T-helper 2 cell (primary cell): ENCODE measurements around the gene IL9R.
"Not testable (repeated sequence)": the region's sequence is repeated elsewhere in the genome, so short reads cannot be mapped to it uniquely, and the experiment has no call there.

Source experiments
- DNase-seq, 5 experiments: peaks; one replicate each; pipeline versions ENCODE4 v3.0.0 to v3.0.0-alpha.2; 2012 to 2022
- total RNA-seq, 2 donors: gene quantifications; one replicate each; lab custom pipeline; 2026; lab: John Stamatoyannopoulos, UW

IL9R gene
- total RNA-seq: 3.4 to 6.8 reads per million in 2 donors

GRCh38 chrX:155997436-155997835, at the start of gene IL9R:
TSS of gene IL9R (plus strand) at chrX:155997696. CDS start at chrX:155997760, 64 bp downstream.
- peak in 4 of 5 experiments; percentile 31 to 96 (median 44) for DNase-seq

GRCh38 chrX:155949098-155949497, 48.4 kb upstream of the IL9R start:
- DNase-seq: no peak

GRCh38 chrX:155951237-155951789, 46.2 kb upstream of the IL9R start:
- DNase-seq: no peak

- no peak for DNase-seq
Measured at GRCh38 chrX:155953055-155953454, 44.4 kb upstream of the IL9R start.

- DNase-seq: no peak
Measured at GRCh38 chrX:155954793-155955192, 42.7 kb upstream of the IL9R start.

GRCh38 chrX:155956099-155956498, 41.4 kb upstream of the IL9R start:
- no peak for DNase-seq

GRCh38 chrX:155956649-155957048, 40.8 kb upstream of the IL9R start:
- no peak for DNase-seq

- no peak for DNase-seq
Measured at GRCh38 chrX:155957843-155958242, 39.7 kb upstream of the IL9R start.

- DNase-seq: no peak
Measured at GRCh38 chrX:155959018-155959587, 38.4 kb upstream of the IL9R start.

GRCh38 chrX:155962906-155963305, 34.6 kb upstream of the IL9R start:
- no peak for DNase-seq

GRCh38 chrX:155966876-155967275, 30.6 kb upstream of the IL9R start:
- peak in 3 of 5 experiments; percentile 4 to 79 (median 28) for DNase-seq

GRCh38 chrX:155967653-155968325, 29.7 kb upstream of the IL9R start:
- DNase-seq: peak in 1 of 5 experiments; percentile 44

- DNase-seq: no peak
Measured at GRCh38 chrX:155968326-155968661, 29.2 kb upstream of the IL9R start.

- peak in 1 of 5 experiments; percentile 49 for DNase-seq
Measured at GRCh38 chrX:155968791-155969190, 28.7 kb upstream of the IL9R start.

GRCh38 chrX:155971658-155972057, 25.8 kb upstream of the IL9R start:
- not testable (repeated sequence) for DNase-seq

GRCh38 chrX:155972241-155972640, 25.3 kb upstream of the IL9R start:
- DNase-seq: not testable (repeated sequence)

GRCh38 chrX:155983326-155983725, 14.2 kb upstream of the IL9R start:
- DNase-seq: no peak

GRCh38 chrX:155985208-155985607, 12.3 kb upstream of the IL9R start:
- no peak for DNase-seq

GRCh38 chrX:155986995-155987394, 10.5 kb upstream of the IL9R start:
- not testable (repeated sequence) for DNase-seq

- DNase-seq: no peak
Measured at GRCh38 chrX:155988859-155989258, 8.6 kb upstream of the IL9R start.

GRCh38 chrX:155993421-155993820, 4.1 kb upstream of the IL9R start:
- DNase-seq: no peak

GRCh38 chrX:155995321-155995875, 2.1 kb upstream of the IL9R start:
- peak in 1 of 5 experiments; percentile 50 for DNase-seq

GRCh38 chrX:155998116-155998515, 620 bp downstream of the IL9R start:
- DNase-seq: peak in 1 of 5 experiments; percentile 48
